GM18517 (cell line): ENCODE data around the gene MYCBPAP.

Source experiments
- ATAC-seq: cut with Tn5 transposase; IDR thresholded peaks from one replicate; pipeline ENCODE4 v1.9.1; 2021; ENCODE audit warnings: mild to moderate bottlenecking, moderate library complexity; ENCODE audit not compliant: unreplicated experiment

The MYCBPAP gene

GRCh38 chr17:50536683-50537646 is 28.7 kb downstream of the MYCBPAP start:
- ATAC-seq: no peak

- no peak for ATAC-seq
Observed at GRCh38 chr17:50537721-50538548, 29.7 kb downstream of the MYCBPAP start.

GRCh38 chr17:50538549-50539410 is 30.5 kb downstream of the MYCBPAP start:
- ATAC-seq: no peak

GRCh38 chr17:50539762-50540559 is 31.7 kb downstream of the MYCBPAP start:
- no peak for ATAC-seq

- ATAC-seq: no peak
Observed at GRCh38 chr17:50540560-50541401, 32.5 kb downstream of the MYCBPAP start.

GRCh38 chr17:50541402-50541715 is 33.1 kb downstream of the MYCBPAP start:
- no peak for ATAC-seq

- ATAC-seq: peak; percentile 66
Observed at GRCh38 chr17:50541716-50542688, 33.8 kb downstream of the MYCBPAP start.

- no peak for ATAC-seq
Observed at GRCh38 chr17:50542795-50543774, 34.8 kb downstream of the MYCBPAP start.

GRCh38 chr17:50544516-50544915 is 36.3 kb downstream of the MYCBPAP start:
- ATAC-seq: no peak

GRCh38 chr17:50545311-50545710 is 37.1 kb downstream of the MYCBPAP start:
- no peak for ATAC-seq

- ATAC-seq: no peak
Observed at GRCh38 chr17:50546701-50547034, 38.4 kb downstream of the MYCBPAP start.

GRCh38 chr17:50547035-50547735 is 38.9 kb downstream of the MYCBPAP start, which contains the start of gene SPATA20:
SPATA20 (plus strand) TSS chr17:50547174; CDS start chr17:50547209, 35 bp downstream.
- ATAC-seq: peak; percentile 67

GRCh38 chr17:50547736-50548083 is 39.5 kb downstream of the MYCBPAP start:
- ATAC-seq: no peak

- ATAC-seq: no peak
Observed at GRCh38 chr17:50548831-50549230, 40.6 kb downstream of the MYCBPAP start.

GRCh38 chr17:50549256-50549941 is 41.2 kb downstream of the MYCBPAP start:
- no peak for ATAC-seq

- no peak for ATAC-seq
Observed at GRCh38 chr17:50549969-50550368, 41.7 kb downstream of the MYCBPAP start.
